NOMO-1 treated with DMSO at 0.1 percent for 48 hours (cell line): ENCODE measurements around the gene FILIP1L.
A peak's percentile ranks its signal among the peaks of the same experiment; 100 is the strongest.
"Not testable (repeated sequence)": the region's sequence is repeated elsewhere in the genome, so short reads cannot be mapped to it uniquely, and the experiment has no call there.

Experiments used
- DNase-seq: peaks from one replicate; lab custom pipeline; 2025; ENCODE audit not compliant: unreplicated experiment; lab: John Stamatoyannopoulos, UW

The FILIP1L gene

GRCh38 chr3:100075851-100076730 lies 38.2 kb downstream of the FILIP1L start:
- no peak for DNase-seq

DNA sequence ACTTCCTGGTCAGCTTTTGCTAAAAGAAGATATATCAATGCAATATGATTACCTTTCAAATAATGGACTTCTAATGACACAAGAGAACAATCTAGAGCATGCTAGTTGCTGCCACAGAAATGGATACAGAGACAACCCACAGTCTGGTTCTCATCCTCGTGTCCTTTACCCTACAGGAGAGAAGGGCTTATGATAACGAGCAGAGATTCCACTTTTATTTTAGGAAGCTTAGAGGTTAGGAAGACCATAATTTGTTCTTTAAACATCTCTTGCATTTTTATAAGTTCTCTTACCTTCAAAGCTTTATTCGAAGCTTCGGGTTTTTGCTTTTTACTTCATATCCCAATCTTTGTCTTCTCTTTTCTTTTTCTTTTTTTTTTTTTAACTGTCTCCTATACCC lies 39.1 kb downstream of the FILIP1L start:
- DNase-seq, result no peak

GRCh38 chr3:100073714-100074307 lies 40.5 kb downstream of the FILIP1L start:
- peak; percentile 63 for DNase-seq

- DNase-seq, result no peak
Observed at GRCh38 chr3:100073049-100073713, 41.1 kb downstream of the FILIP1L start.

DNA sequence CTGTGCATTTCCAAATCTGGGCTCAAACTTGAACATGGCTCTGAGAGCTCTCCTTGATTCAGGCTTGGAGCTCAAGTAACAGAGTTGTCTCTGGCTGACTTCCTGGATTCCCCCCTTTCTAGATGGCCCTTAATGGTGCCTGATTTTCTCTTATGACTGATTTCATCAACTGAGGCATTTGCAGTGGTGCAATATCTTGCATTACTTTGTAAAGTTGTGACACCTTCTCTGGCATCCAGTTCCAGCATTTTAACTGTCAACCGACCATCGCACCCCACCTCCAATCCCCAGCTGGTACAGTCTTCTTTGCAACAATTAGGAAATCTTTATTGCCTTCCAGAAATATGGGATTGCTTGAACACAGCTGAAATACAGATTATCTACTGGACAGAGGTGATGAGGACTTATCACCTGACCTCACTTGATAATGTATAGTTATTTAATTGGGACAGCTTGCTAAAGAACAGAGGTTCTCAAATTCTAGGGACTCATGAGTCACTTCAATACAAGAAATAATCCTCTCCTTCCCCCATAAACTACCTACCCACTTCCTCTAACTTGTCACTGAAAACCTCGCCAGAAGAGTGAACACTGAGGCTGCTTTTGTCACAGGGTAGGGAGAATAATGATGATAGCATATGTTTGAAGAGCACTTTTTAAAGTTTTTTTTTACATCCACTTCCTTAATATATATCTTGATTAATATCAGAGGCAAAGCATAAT lies 41.8 kb downstream of the FILIP1L start:
- DNase-seq, result peak; percentile 95

DNA sequence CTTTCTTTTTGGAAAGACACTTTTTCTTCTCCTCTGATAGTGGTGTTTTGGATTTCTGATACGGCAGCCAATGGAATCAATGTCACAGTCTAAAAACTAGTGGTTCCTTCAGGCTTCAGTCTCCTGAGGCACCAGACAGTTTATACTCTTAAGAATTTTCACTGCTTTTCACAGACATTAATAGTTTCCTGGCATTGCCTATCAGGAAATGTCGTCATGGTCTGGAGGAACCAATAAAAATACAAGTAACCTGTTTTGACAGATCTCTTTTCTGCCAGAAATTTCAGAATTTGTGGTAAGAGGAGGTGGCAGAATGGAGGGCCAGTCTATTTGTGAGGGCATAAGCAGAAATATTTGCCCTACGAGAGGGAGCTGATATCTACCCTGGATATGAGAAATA lies 44.8 kb downstream of the FILIP1L start:
- no peak for DNase-seq

- peak; percentile 59 for DNase-seq
Observed at GRCh38 chr3:100068826-100069225, 45.5 kb downstream of the FILIP1L start.

- no peak for DNase-seq
Observed at GRCh38 chr3:100067589-100067988, 46.7 kb downstream of the FILIP1L start.

DNA sequence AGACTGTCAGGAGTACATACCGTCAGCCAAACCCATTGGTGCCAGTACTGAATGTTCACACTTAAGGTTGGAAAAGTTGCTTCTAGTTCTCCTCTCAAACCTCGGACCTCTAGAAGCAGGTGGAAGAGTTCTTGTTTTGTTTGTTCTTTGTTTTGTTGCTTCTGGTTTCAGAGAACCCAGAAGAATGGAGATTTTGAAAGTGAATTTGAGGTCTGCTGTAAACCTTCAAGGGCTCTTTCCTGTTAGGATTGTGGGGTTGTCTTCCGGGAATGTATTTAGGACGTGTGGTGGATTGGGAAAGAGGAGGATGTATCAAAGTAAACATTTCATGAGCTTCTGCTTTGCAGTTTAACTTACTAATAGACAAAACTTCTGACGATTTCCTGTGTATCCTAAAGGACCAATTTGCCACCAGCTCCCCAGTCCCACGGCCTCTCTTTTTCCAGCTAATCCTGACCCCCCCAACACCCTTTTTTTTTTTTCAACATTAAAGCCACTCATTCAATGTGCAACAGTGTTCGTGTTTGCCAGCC lies 50.3 kb downstream of the FILIP1L start:
- DNase-seq, result no peak

DNA sequence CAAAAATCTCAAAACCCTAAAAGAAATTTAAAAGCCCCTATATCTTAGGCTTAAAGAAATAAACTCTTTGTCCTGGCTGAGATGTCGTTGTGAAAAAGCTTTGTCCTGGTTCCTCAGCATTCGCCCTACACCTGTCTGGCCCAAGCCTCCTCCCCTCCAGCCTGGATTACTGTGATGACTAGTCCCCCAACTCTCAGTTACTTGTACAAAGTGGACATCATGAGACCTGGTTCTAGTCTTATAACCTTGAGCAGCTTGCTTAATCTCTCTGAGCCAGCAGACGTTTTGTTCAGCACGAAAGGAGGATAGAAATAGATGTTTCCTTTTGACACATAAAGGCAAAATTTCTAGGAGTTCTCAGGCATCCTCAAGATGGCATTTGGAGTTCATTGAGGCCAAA lies 51.6 kb downstream of the FILIP1L start:
- DNase-seq, result no peak

DNA sequence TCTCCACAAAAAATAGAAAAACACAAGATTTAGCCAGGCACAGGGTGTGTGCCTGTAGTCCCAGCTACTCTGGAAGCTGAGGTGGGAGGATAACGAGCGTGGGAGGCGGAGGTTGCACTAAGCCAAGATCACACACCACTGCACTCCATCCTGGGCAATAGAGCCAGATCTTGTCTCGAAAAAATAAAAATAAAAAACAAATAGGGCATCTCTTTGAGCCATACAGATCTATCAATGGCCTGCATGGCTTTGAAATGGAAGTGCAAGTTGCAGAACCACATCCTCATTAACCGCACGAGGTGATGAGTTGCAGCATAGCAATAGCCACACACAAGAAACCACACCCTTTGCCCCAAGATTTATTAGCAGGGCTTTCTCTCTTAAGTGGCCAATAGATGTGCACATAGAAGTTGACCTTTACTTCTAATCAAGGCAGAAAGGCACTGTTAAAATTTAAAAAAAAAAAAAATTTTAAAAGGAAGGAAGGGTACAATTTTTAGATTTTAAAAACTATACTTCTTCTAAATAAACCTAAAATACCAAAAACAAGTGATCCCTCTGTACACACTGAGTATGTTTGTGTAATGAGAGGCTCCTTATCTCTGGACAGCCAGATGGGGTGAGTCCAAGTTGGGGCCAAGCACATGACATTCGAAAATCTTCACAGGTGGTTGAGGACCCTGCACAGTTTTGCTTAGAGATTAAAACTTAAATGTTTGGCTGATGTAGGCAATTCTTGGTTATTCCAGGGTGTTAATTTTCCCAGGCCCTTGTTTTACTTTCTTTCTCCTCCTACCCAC lies 53.4 kb downstream of the FILIP1L start:
- peak; percentile 90 for DNase-seq

DNA sequence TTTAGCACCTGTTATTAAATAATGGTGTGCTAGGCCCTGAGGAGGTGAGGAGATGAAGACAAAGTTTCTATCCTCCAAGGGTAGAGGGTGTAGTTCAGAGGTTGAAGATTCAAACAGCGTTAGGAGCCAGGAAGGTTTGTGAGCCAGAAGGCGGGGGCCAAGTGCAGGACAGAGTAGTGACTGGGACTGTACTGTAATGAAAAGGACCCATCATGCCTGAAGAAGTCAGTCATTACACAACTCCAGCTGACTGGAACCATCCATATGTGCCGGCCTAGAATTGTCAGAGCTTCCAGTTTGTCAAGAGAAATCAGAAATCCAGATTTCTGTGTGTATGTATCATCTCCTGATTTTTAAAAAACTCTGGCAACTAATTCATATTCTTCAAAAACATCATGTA lies 54.8 kb downstream of the FILIP1L start:
- no peak for DNase-seq

DNA sequence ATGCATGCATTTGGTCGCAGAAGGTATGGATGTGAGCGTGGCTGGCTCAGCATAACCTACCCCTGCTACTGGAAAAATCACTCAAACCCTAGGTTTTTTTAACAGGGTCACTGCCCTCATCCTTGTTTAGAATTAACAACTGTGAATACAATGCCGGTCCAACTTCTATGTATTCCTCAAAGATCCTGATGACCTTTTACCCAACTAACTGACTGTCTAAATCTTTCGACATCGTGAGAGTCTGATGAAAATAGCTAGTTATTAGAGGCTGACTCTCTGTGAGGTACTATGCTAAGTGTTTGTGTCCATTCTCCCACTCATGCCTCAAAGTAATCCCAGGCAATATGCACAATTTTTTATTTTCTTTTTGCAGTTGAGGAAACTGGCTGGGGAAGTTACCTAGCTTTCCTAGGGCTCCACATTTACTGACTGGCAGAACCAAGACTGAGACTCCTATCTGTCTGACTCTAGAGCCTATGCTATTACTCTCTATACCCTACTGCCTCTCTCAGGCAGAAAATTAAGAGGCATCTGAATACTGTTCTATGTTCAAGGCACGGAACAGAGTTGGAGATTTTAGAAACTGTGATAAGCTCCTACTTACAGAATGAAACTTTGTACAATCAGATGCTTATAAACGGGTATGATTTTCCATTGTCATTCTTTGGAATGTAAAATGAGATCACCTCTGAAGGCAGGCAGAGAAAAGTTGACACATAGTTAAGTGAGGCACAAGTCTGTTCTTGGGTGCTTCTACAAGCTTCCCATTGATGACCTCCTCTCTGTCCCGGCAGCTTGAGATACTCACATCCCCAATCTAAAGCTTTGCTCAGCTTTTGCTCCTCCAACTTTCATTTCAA lies 56.4 kb downstream of the FILIP1L start:
- DNase-seq, result no peak

GRCh38 chr3:100053951-100054620 lies 60.2 kb downstream of the FILIP1L start:
- DNase-seq, result no peak

GRCh38 chr3:100051513-100051912 lies 62.8 kb downstream of the FILIP1L start:
- DNase-seq, result not testable (repeated sequence)

GRCh38 chr3:100048248-100048647 lies 66.1 kb downstream of the FILIP1L start:
- no peak for DNase-seq

DNA sequence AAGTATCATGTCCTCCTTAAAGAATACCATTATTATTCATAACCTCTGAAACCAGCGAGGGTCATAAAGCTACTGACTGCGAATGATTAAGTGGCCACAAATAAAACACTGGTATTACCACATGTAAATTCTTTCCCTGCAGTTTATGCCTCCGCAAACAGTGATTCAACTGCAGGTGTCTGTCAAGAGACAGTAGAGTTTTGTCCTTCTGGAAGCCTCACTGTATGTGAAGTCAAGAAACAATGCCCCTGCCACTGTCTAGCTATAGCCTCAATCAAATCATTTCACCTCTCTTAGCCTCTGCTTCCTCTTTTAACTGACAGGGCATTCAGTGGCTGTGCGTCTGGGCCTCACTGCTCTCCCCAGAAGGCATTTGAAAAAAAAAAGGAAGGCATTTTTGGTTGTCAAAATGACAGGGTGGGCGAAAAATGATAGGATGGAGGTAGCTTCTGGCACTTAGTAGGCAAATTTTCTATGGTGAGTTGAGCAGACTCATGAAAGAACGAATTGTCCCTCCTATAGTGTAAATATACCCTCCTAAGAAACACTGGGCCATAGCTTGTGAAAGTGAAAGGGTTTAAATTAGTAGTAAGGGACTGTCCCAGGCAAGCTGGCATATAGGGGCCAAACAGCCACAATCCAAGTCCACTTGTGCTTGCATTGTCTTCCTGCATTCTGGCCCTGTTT lies 66.7 kb downstream of the FILIP1L start:
- peak; percentile 78 for DNase-seq

DNA sequence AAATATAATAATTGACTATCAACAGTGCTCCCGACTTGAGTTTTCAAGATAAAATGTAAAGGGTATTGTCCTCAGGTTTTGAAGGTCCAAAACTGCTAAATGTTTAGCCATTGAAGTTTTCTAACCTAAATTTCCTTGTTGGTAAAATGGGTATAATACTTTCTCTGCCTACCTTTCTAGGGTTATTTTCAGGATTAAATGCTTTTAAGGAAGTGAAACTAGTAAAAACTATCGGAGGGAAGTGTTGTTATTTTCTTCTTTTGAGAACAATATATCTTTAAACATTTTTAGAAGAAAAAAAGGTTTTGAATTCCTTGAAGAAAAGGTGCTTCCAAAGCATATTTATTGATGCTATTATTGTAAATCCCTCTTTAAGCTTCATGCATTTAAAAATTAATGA lies 67.3 kb downstream of the FILIP1L start:
- peak; percentile 46 for DNase-seq
